GM12891 (cell line): Measurements from ENCODE around the gene MYCBPAP.

ENCODE experiments used
- POLR2A ChIP-seq: IDR thresholded peaks from 2 replicates; pipeline ENCODE4 v1.6.1; 2011; ENCODE audit warnings: low read depth, low read length, control low read depth
- POLR2AphosphoS5 ChIP-seq: IDR thresholded peaks from 2 replicates; pipeline ENCODE4 v1.6.1; 2011; ENCODE audit warnings: low read depth, low read length, control low read depth

DNA sequence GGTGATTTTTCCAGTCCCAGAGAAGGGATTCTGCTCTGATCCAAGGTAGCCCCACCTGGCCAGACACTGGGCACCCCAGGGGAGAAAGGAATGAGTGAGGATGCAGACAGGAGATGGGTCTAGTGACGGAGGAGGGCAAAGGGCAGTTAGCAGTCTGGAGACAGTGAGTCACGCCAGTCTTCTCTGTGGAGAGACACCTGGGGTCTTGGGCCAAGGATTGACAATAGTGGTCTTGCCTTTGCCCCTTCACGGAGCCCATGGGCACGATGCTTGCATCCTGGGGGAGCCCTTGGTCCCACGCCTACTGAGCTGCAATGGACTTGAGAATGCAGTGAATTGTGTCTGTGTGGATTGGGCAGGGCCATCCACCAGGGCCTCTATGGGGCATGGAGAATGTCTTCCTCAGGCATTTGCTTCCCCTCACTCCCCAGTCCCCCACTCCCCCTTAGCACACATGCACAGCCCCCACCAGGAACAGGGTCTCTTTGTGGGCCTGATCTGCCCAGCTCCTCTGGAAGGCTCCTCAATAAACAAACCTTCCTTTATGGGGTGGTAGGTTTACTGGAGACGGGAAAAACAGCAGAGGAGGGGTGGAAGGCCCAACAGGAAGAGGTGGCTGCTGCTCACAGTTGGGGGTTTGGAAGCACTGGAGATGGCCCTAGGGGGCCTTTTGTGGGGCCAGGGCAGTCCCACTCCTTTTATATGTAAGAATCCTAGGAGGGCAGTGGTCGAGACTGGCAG lies 41.0 kb upstream of the MYCBPAP start:
- TF ChIP-seq POLR2A (no peak), POLR2AphosphoS5 (no peak)
